WI38 (cell line): ENCODE measurements around the gene ARHGAP35.

Experiments used
- H3K4me3 ChIP-seq: 2 replicates; pipeline ENCODE4 v1.5.1; 2011; ENCODE audit warnings: low read depth, mild to moderate bottlenecking, control low read depth, low read length
- CTCF ChIP-seq: IDR thresholded peaks from 2 replicates; pipeline ENCODE4 v1.5.1; 2012; ENCODE audit warnings: low read depth, mild to moderate bottlenecking, control low read depth, low read length

Gene ARHGAP35

GRCh38 chr19:46887240-46887782 lies 26.5 kb downstream of the ARHGAP35 start:
- H3K4me3 ChIP-seq: no peak overlapping the region
- no peak for TF ChIP-seq CTCF

GRCh38 chr19:46890423-46891170 lies 29.8 kb downstream of the ARHGAP35 start:
- no peak overlapping the region for H3K4me3 ChIP-seq
- TF ChIP-seq CTCF: no peak

- H3K4me3 ChIP-seq: no peak overlapping the region
- no peak for TF ChIP-seq CTCF
These were observed 31.7 kb downstream of the ARHGAP35 start for GRCh38 chr19:46892252-46893179.

GRCh38 chr19:46896076-46896794 lies 35.4 kb downstream of the ARHGAP35 start:
- no peak for TF ChIP-seq CTCF
- no peak overlapping the region for H3K4me3 ChIP-seq

GRCh38 chr19:46898731-46899130 lies 37.9 kb downstream of the ARHGAP35 start:
- H3K4me3 ChIP-seq: no peak overlapping the region
- no peak for TF ChIP-seq CTCF

GRCh38 chr19:46900341-46900740 lies 39.5 kb downstream of the ARHGAP35 start:
- TF ChIP-seq CTCF: no peak
- no peak overlapping the region for H3K4me3 ChIP-seq
